Erythroblast (primary cell): ENCODE measurements around the gene FOXK1.

ENCODE experiments used
- GATA1 ChIP-seq: IDR thresholded peaks from 2 replicates; pipeline ENCODE4 v1.6.1; 2011; ENCODE audit warnings: low read depth, mild to moderate bottlenecking, control low read depth, low read length, moderate library complexity
- POLR2A ChIP-seq: IDR thresholded peaks from 2 replicates; pipeline ENCODE4 v1.6.1; 2011; ENCODE audit warnings: mild to moderate bottlenecking, low read length

GRCh38 chr7:4702961-4703512 is 20.9 kb downstream of the FOXK1 start:
- no peak for TF ChIP-seq POLR2A
- TF ChIP-seq GATA1: no peak
